Breast epithelium (tissue), 3 donors: ENCODE measurements around the gene SYT14.

Experiments
- CTCF ChIP-seq, 3 donors: fragments of 450-650 bp; IDR thresholded peaks; one replicate each; pipeline ENCODE4 v1.5.1; 2016 to 2017; ENCODE audit warnings: antibody characterized with exemption in 3 of 3, mild to moderate bottlenecking in 3 of 3, moderate library complexity in 3 of 3
- POLR2A ChIP-seq: fragments of 450-650 bp; IDR thresholded peaks from one replicate; pipeline ENCODE4 v1.6.1; 2016; ENCODE audit warnings: antibody characterized with exemption, mild to moderate bottlenecking, moderate library complexity
- POLR2AphosphoS5 ChIP-seq, 3 donors: sonication (generic); formaldehyde crosslinking; IDR thresholded peaks; one replicate each; pipeline ENCODE4 v1.6.1; 2017; ENCODE audit warnings: antibody characterized with exemption in 3 of 3

- TF ChIP-seq CTCF (IDR thresholded peaks at IDR 0.05) (no peak), POLR2AphosphoS5 (IDR thresholded peaks at IDR 0.05) (no peak), POLR2A (no peak)
Measured at GRCh38 chr1:210057593-210057992, 119.6 kb downstream of the SYT14 start.
